Type B pancreatic cell (in vitro differentiated cells): Measurements from ENCODE around the gene DEXI. TPM values are rescaled to one million over a fixed set of nuclear protein-coding genes. Genes with fewer than 3 reads are reported as not detected.

Source experiments
- DNase-seq: peaks from one replicate; pipeline ENCODE4 v3.0.0; 2021; ENCODE audit warnings: mixed read lengths; ENCODE audit not compliant: unreplicated experiment; ENCODE audit errors: extremely low spot score
- H3K27ac Mint-ChIP-seq: 2 replicates; pipeline ENCODE4 v1.8.0; 2021; ENCODE audit warnings: mild to moderate bottlenecking, mixed read lengths
- H3K27me3 Mint-ChIP-seq: 2 replicates; pipeline ENCODE4 v1.8.0; 2021; ENCODE audit warnings: mixed read lengths
- H3K36me3 Mint-ChIP-seq: 2 replicates; pipeline ENCODE4 v1.8.0; 2021; ENCODE audit warnings: mixed read lengths
- H3K4me1 Mint-ChIP-seq: one replicate; pipeline ENCODE4 v1.8.0; 2021; ENCODE audit warnings: mixed read lengths; ENCODE audit not compliant: unreplicated experiment
- H3K4me3 Mint-ChIP-seq: 2 replicates; pipeline ENCODE4 v1.8.0; 2021; ENCODE audit warnings: mild to moderate bottlenecking, mixed read lengths
- H3K9me3 Mint-ChIP-seq: 2 replicates; pipeline ENCODE4 v1.8.0; 2021; ENCODE audit warnings: mixed read lengths
- total RNA-seq: library from RNA; stranded (reverse); gene quantifications from 2 replicates; pipeline ENCODE4 v1.2.1, GENCODE V29; 2021; ENCODE audit warnings: low replicate concordance
- TF ChIP-seq, protein P1 (sequence below): fragments of 200-600 bp; sonication (generic); conservative IDR thresholded peaks from 2 replicates; pipeline ENCODE4 v1.5.0; 2021; ENCODE audit warnings: antibody characterized with exemption, mild to moderate bottlenecking

Gene DEXI
- total RNA-seq, 1 donor from 2014 or later, result 37.7 TPM

DNA sequence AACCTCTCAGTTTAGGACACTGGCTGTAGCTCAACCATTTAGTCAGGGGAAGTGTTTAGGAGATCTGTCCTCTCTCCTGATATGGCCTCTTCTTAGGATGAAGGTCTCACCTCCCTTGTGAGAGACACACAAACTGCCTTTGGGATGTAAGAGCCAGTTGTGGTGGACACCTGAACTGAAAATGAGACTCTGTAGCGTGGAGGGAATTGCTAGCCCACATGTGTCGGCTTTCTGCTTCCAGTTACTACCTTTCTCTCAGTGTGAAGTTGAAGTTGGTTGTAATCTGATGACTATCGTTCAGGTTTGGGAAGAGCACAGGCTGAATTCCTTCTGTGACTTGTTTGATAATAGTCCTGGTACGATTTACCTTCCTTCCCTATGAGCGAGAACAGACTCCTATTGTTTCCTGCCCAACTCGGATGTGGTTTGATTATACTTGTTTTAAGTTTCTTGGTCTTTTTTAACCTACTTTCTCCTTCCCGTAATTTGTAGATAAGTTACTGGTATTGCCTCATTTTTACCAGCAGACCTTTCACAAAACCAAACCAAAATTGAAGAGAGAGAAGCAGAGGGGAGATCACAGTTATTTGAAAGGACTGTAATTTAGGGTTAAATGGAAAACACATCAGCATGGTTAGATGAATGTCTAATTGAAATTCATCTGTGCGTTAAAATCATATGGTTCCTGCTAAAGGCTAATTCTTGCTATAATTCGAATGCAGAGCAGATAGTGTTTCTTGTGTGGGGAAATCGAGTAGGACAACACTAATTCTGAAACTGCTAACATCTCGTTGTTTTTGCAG, 45.3 kb upstream of the DEXI start:
- Mint-ChIP-seq H3K9me3 (no peaks in the 10 kb centered on the region), H3K36me3 (peaks cover 40% of the 10 kb centered on the region), H3K4me3 (no peak overlapping the region), H3K27ac (no peak overlapping the region), H3K4me1 (peaks cover 51% of the 10 kb centered on the region), H3K27me3 (no peaks in the 10 kb centered on the region)
- TF ChIP-seq, protein P1, sequence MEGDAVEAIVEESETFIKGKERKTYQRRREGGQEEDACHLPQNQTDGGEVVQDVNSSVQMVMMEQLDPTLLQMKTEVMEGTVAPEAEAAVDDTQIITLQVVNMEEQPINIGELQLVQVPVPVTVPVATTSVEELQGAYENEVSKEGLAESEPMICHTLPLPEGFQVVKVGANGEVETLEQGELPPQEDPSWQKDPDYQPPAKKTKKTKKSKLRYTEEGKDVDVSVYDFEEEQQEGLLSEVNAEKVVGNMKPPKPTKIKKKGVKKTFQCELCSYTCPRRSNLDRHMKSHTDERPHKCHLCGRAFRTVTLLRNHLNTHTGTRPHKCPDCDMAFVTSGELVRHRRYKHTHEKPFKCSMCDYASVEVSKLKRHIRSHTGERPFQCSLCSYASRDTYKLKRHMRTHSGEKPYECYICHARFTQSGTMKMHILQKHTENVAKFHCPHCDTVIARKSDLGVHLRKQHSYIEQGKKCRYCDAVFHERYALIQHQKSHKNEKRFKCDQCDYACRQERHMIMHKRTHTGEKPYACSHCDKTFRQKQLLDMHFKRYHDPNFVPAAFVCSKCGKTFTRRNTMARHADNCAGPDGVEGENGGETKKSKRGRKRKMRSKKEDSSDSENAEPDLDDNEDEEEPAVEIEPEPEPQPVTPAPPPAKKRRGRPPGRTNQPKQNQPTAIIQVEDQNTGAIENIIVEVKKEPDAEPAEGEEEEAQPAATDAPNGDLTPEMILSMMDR, result no peak
- DNase-seq, result no peak

DNA sequence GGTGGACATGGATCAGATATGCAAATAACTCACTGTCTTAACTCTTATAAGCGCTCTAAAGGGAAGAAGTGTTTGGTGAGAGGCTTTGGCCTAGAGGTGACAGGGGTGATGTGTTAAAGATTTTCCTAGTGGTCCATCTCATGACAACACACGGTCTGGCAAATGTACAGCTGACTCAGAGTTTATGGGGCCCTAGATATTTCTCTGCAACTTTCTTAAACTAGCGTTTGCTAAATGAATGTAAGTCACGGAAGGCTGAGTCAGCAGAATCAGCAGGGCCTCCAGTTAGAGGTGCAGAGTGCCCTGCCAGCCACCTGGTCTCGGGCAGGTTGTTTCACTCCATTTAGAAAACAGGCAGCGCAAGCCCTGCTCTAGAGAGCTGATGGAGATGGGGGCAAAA, 42.2 kb upstream of the DEXI start:
- Mint-ChIP-seq H3K4me1 (peaks cover 53% of the 10 kb centered on the region), H3K4me3 (no peak overlapping the region), H3K27me3 (no peaks in the 10 kb centered on the region), H3K9me3 (no peaks in the 10 kb centered on the region), H3K27ac (no peak overlapping the region), H3K36me3 (peaks cover 37% of the 10 kb centered on the region)
- TF ChIP-seq, protein P1, result no peak
- no peak for DNase-seq

DNA sequence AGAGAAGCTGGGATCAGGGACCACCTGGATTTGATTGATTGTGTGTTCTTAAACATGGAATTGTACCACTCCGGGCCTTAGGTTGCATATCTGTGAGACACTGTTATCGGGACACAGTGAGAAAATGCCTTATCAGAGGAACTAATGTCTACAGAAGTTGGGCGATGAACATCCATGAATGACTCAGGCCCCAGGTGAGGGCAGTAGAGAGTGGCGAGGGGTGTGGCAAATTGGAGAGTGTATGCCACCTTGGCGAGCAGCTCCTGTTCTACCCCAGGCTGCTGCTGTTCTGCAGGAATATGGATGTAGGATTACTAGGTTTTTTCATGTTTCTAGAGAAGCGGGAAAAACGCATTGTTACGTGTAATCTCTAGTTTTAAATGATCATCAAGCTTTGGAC, 40.9 kb upstream of the DEXI start:
- Mint-ChIP-seq H3K4me1 (peaks cover 66% of the 10 kb centered on the region), H3K4me3 (no peak overlapping the region)
- DNase-seq, result no peak

DNA sequence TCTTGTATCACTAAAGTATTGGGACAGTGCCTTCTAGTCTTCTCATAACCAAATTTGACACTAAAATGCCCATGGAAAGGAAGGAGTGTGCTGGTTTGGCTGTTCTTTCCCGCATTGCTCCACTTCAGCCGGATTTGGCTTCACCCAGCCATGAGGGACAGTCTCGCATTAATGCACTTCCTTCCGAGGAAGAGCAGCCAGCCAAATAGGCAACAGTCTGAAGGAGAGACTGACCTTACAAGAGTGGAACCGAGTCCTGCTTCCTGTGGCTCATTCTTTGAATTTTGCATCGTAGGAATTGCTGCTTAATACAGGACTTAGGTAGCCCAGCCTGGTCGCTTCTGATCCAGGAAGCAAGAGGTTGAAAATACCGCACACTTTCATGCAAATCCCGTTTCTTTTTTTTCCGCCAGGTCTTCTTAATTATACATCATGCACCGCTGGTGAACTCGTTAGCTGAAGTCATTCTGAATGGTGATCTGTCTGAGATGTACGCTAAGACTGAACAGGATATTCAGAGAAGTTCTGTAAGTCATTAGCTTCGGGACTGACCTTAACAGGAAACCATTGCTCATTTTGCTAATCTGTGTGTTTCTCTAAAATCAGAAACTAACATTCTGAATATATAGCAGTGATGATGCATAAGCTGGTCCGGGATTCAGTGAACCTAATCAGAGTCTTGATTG, 40.3 kb upstream of the DEXI start:
- Mint-ChIP-seq H3K9me3 (no peaks in the 10 kb centered on the region), H3K27ac (no peak overlapping the region), H3K27me3 (no peaks in the 10 kb centered on the region), H3K4me1 (peaks cover 69% of the 10 kb centered on the region), H3K36me3 (peaks cover 29% of the 10 kb centered on the region), H3K4me3 (no peak overlapping the region)
- TF ChIP-seq, protein P1, result no peak
- no peak for DNase-seq

More for the DNA sequence above, 40.9 kb upstream of the DEXI start:
- TF ChIP-seq, protein P1, result no peak
- Mint-ChIP-seq H3K9me3 (no peaks in the 10 kb centered on the region), H3K36me3 (peaks cover 32% of the 10 kb centered on the region), H3K27ac (no peak overlapping the region), H3K27me3 (no peaks in the 10 kb centered on the region)

DNA sequence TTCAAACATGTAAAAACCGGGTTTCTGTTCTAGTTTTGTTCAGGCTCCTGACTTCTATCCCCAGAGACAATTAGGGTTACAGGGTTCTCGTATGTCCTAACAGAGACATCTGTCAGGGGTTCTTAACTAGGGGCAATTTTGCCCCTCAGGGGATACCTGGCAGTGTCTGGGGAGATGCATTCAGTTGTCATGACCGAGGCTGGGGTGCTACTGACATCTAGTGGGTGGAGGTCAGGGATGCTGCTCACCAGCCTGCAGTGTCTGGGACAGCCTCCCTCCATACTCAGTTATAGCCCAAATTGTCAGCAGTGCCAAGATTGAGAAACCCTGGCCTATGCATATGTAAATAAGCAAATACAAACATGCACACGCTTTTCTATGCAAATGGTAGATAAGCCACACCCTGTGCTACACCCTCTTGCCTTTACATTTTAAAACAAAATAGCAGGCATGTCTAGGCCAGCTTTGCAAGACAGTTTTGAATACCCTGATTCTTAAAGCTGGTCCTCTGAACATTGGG, 39.5 kb upstream of the DEXI start:
- peaks cover 70% of the 10 kb centered on the region for H3K4me1 Mint-ChIP-seq
- DNase-seq, result no peak
- H3K27me3 Mint-ChIP-seq, result no peaks in the 10 kb centered on the region
- no peak overlapping the region for H3K27ac Mint-ChIP-seq
- H3K4me3 Mint-ChIP-seq, result no peak overlapping the region
- H3K9me3 Mint-ChIP-seq, result no peaks in the 10 kb centered on the region
- TF ChIP-seq, protein P1, result peak; percentile 47
- H3K36me3 Mint-ChIP-seq, result peaks cover 28% of the 10 kb centered on the region
